ENCODE results near the gene KCNMA1. TPM values are rescaled to one million over a fixed set of nuclear protein-coding genes. Genes with fewer than 3 reads are reported as not detected.
"Not testable (repeated sequence)": the region's sequence is repeated elsewhere in the genome, so short reads cannot be mapped to it uniquely, and the experiment has no call there.

Gene KCNMA1
- total RNA-seq, 1 donor from 2014 or later = 95.5 TPM

DNA sequence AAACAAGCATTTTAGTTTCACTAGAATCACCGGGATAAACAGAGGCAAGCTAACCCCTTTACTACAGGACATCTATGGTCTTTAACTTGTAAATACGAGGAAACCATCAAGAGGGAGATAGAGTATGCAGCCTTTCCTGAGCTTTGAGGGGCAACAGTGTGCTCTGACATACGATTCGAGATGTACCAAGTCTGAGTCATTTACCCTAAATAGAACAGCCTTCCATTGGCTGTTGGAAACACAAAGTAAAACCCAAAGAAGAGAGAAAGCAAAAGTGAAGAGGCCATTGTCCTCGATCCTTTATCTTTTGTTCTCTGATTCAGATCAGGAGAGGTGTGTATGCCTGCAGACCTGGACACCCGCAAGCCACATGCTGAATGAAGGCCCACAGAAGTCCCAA, 289.5 kb downstream of the KCNMA1 start:
- Mint-ChIP-seq H3K36me3 (ENCODE audit: unreplicated experiment) (peaks cover 5% of the 10 kb centered on the region), H3K9me3 (ENCODE audit: unreplicated experiment) (no peaks in the 10 kb centered on the region), H3K27me3 (ENCODE audit: unreplicated experiment) (no peaks in the 10 kb centered on the region), H3K4me1 (ENCODE audit: unreplicated experiment) (peaks cover 30% of the 10 kb centered on the region), H3K4me3 (ENCODE audit: unreplicated experiment) (no peak overlapping the region), H3K27ac (ENCODE audit: unreplicated experiment) (no peak overlapping the region)
- TF ChIP-seq, protein P1, sequence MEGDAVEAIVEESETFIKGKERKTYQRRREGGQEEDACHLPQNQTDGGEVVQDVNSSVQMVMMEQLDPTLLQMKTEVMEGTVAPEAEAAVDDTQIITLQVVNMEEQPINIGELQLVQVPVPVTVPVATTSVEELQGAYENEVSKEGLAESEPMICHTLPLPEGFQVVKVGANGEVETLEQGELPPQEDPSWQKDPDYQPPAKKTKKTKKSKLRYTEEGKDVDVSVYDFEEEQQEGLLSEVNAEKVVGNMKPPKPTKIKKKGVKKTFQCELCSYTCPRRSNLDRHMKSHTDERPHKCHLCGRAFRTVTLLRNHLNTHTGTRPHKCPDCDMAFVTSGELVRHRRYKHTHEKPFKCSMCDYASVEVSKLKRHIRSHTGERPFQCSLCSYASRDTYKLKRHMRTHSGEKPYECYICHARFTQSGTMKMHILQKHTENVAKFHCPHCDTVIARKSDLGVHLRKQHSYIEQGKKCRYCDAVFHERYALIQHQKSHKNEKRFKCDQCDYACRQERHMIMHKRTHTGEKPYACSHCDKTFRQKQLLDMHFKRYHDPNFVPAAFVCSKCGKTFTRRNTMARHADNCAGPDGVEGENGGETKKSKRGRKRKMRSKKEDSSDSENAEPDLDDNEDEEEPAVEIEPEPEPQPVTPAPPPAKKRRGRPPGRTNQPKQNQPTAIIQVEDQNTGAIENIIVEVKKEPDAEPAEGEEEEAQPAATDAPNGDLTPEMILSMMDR (IDR thresholded peaks at IDR 0.05) = no peak
- DNase-seq (ENCODE audit: extremely low spot score, unreplicated experiment) = no peak

DNA sequence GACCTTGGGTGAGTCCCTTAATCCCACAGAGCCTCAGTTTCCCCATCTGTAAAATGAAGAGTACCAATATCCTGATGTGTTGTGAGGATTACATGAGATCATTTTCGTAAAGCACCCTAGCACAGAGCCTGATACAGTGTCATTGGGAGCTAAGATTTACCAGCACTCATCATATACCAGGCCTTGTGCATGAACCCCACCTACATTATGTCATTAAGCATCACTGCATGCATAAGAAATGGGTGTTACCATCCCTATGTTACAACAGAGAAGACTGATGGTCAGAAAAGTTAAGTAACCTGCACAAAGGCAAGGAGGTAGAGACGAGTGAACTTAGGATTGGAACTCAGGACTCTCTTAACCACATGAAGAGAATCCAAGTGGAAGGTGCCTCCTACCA, 290.6 kb downstream of the KCNMA1 start:
- H3K36me3 Mint-ChIP-seq (ENCODE audit: unreplicated experiment) = peaks cover 5% of the 10 kb centered on the region
- no peak overlapping the region for H3K4me3 Mint-ChIP-seq (ENCODE audit: unreplicated experiment)
- TF ChIP-seq, protein P1 (IDR thresholded peaks at IDR 0.05) = no peak
- no peaks in the 10 kb centered on the region for H3K9me3 Mint-ChIP-seq (ENCODE audit: unreplicated experiment)
- DNase-seq (ENCODE audit: extremely low spot score, unreplicated experiment) = no peak
- no peak overlapping the region for H3K27ac Mint-ChIP-seq (ENCODE audit: unreplicated experiment)
- H3K4me1 Mint-ChIP-seq (ENCODE audit: unreplicated experiment) = peaks cover 26% of the 10 kb centered on the region
- H3K27me3 Mint-ChIP-seq (ENCODE audit: unreplicated experiment) = no peaks in the 10 kb centered on the region

DNA sequence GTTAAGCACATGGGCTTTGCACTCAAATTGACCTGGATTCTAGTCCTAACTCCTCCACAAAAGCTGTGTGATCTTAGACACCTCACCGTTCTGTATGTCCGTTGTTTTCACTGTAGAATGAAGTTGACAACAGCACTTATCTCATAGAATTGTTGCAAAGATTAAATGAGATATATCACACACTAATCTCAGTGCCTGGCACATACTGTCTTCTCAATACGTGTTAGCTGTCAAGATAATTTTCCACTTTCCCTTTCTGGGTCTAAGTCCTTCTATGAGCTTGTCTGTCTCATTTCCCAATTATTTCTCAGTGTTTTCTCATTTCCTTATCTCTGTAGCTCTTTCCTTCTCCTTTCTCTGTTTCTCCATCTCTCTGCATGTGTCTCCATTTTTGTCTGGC, 296.6 kb downstream of the KCNMA1 start:
- no peak overlapping the region for H3K4me3 Mint-ChIP-seq (ENCODE audit: unreplicated experiment)
- H3K9me3 Mint-ChIP-seq (ENCODE audit: unreplicated experiment) = peaks cover 5% of the 10 kb centered on the region
- H3K36me3 Mint-ChIP-seq (ENCODE audit: unreplicated experiment) = peaks cover 13% of the 10 kb centered on the region
- TF ChIP-seq, protein P1 (IDR thresholded peaks at IDR 0.05) = no peak
- peaks cover 1% of the 10 kb centered on the region for H3K4me1 Mint-ChIP-seq (ENCODE audit: unreplicated experiment)
- no peaks in the 10 kb centered on the region for H3K27me3 Mint-ChIP-seq (ENCODE audit: unreplicated experiment)
- no peak for DNase-seq (ENCODE audit: extremely low spot score, unreplicated experiment)
- no peak overlapping the region for H3K27ac Mint-ChIP-seq (ENCODE audit: unreplicated experiment)

DNA sequence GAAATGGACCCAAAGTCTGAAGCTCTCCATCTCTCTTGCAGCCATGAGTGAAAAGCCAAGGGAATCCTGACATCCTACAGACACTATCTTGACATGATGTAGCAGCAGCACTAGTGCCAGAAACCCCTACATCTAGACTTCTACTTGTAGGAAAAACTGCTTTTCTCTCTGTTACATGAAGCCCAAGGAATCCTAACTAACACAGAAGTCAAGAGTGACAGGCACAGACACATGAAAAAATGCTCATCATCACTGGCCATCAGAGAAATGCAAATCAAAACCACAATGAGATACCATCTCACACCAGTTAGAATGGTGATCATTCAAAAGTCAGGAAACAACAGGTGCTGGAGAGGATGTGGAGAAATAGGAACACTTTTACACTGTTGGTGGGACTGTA, 297.7 kb downstream of the KCNMA1 start:
- DNase-seq (ENCODE audit: extremely low spot score, unreplicated experiment); H3K4me3 Mint-ChIP-seq (ENCODE audit: unreplicated experiment); H3K4me1 Mint-ChIP-seq (ENCODE audit: unreplicated experiment); H3K27ac Mint-ChIP-seq (ENCODE audit: unreplicated experiment); H3K9me3 Mint-ChIP-seq (ENCODE audit: unreplicated experiment); H3K27me3 Mint-ChIP-seq (ENCODE audit: unreplicated experiment): not testable (repeated sequence)
- H3K36me3 Mint-ChIP-seq (ENCODE audit: unreplicated experiment) = peaks cover 11% of the 10 kb centered on the region

DNA sequence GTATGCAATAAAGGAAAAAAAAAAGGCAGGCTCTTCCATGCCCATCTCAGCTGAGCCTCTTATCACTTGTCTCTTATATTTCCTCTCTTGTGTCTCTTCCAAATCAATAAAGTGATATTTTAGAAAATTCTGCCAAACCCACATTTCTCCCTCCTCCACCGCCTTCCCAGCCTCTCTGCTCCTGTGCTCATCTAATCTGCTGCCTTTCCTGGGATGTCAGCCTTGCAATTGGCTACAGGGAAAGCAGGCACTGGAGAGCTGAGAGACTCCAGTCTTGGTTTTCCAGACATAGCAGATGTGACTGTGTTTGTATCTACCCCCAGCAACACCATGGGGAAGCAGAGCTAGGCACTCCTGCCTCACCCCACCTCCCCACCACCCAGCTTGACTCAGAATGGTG, 298.4 kb downstream of the KCNMA1 start:
- Mint-ChIP-seq H3K27ac (ENCODE audit: unreplicated experiment) (no peak overlapping the region), H3K36me3 (ENCODE audit: unreplicated experiment) (peaks cover 11% of the 10 kb centered on the region), H3K27me3 (ENCODE audit: unreplicated experiment) (no peaks in the 10 kb centered on the region), H3K9me3 (ENCODE audit: unreplicated experiment) (peaks cover 5% of the 10 kb centered on the region), H3K4me1 (ENCODE audit: unreplicated experiment) (peaks cover 1% of the 10 kb centered on the region), H3K4me3 (ENCODE audit: unreplicated experiment) (no peak overlapping the region)
- DNase-seq (ENCODE audit: extremely low spot score, unreplicated experiment) = no peak
- TF ChIP-seq, protein P1 (IDR thresholded peaks at IDR 0.05) = no peak

DNA sequence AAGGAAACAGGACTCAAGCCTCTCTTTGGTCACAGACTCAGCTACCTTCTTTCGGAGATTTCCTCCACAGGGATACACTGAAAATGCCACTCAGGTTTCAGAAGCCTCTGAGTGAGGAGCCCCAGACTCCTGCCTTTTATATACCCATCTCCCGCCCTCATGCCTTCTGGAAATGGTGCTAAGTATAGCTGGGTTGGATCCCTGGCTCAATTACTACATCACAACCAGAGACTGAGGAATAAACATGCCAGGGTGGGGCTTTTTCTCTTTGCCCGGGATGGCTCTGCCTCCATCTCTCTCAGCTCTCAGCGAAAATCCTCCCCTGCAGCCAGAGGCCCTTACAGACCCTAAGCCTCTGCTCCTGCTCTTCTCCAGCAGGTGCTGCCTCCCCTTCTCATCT, 299.5 kb downstream of the KCNMA1 start:
- DNase-seq (ENCODE audit: extremely low spot score, unreplicated experiment) = no peak
- peaks cover 2% of the 10 kb centered on the region for H3K4me1 Mint-ChIP-seq (ENCODE audit: unreplicated experiment)
- H3K36me3 Mint-ChIP-seq (ENCODE audit: unreplicated experiment) = peaks cover 11% of the 10 kb centered on the region
- H3K9me3 Mint-ChIP-seq (ENCODE audit: unreplicated experiment) = peaks cover 5% of the 10 kb centered on the region
- no peak overlapping the region for H3K4me3 Mint-ChIP-seq (ENCODE audit: unreplicated experiment)
- no peak overlapping the region for H3K27ac Mint-ChIP-seq (ENCODE audit: unreplicated experiment)
- TF ChIP-seq, protein P1 (IDR thresholded peaks at IDR 0.05) = no peak
- H3K27me3 Mint-ChIP-seq (ENCODE audit: unreplicated experiment) = no peaks in the 10 kb centered on the region

Data from osteocyte (in vitro differentiated cells).